HPDE6-E6E7 (cell line): Measurements from ENCODE around the gene RCAN2.

ENCODE experiments used
- DNase-seq: peaks from one replicate; pipeline ENCODE4 v3.0.0; 2011; ENCODE audit warnings: missing footprints; ENCODE audit errors: extremely low spot score

RCAN2 gene

GRCh38 chr6:46293641-46294316 lies 197.5 kb downstream of the RCAN2 start:
- DNase-seq = no peak

DNA sequence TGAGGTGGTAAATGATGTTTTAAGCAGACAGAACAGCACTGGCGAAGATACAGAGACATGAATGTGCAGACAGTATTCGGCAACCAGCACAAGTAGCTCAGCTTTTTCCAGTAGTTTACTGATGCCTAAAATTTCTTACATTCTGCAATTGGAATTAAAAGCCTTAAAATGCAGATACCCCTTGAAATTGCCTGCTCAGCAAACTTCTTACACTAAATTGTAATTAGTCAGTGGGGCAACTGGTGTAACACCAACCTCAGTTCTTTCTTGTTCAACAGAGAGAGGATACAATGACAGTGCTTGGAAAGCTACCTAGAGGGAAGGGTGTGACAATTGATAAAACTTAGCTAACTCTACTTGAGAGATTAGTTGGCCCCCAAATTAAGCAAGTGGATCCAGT lies 199.4 kb downstream of the RCAN2 start:
- no peak for DNase-seq

DNA sequence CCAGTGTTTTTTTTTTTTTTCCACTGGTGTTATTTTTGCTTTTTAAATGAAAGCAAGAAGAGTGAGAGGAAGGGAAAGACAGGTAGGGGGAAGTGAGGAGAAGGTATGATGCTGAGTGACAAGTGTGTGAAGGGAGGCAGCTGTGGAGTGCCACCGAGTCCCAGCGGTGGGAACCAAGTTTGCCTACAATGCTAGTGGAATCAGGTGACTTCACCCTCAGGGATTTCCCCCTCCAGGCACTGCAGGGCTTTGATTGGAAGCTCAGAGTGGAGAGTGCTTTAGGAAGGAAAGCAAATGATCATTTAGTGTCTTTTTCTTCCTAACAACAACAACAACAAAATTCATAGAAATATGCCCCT lies 200.0 kb downstream of the RCAN2 start:
- DNase-seq = no peak

- no peak for DNase-seq
Measured at GRCh38 chr6:46290421-46291274, 200.6 kb downstream of the RCAN2 start.

- no peak for DNase-seq
Measured at GRCh38 chr6:46289898-46290297, 201.4 kb downstream of the RCAN2 start.

DNA sequence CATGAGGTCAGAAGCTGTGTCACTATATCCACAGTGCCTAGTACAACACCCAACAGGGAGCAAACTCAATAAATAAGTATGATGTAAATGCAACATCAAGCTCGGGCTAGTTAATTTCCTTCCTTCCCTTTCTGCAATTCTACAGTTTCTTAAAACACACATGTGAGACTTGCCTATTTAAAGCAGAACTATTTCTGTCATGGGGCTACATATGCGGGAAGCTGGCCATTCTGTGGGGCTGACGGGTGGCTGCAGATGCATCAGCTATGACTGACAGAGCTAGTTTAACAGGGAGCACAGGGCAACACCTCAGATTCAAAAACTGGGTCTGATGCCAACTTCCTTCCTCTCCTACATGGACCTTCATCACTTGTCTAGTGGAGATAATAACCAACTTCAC lies 202.4 kb downstream of the RCAN2 start:
- no peak for DNase-seq

DNA sequence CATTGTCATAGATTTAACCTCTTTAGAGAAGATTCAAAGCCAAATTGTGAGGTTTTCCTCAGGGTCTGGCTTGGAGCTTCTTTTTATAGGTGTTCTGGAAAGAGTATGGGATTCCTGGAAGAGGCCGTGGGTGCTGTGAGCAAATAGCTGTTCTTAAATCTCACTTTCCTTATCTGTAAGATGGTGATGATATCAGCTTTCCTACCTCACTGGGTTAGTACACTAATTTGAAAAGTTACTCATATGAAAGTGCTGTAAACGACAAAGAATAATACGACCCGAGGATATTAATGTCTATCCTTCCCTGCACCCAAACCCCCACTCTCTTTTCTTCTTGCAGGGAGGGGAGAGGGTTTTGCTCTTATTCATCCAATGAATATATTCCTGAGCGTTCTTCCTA lies 203.6 kb downstream of the RCAN2 start:
- no peak for DNase-seq

GRCh38 chr6:46287043-46287442 lies 204.2 kb downstream of the RCAN2 start:
- no peak for DNase-seq

GRCh38 chr6:46284475-46284874 lies 206.8 kb downstream of the RCAN2 start:
- no peak for DNase-seq

GRCh38 chr6:46281110-46281509 lies 210.1 kb downstream of the RCAN2 start:
- no peak for DNase-seq

GRCh38 chr6:46279874-46280273 lies 211.4 kb downstream of the RCAN2 start:
- DNase-seq = no peak

DNA sequence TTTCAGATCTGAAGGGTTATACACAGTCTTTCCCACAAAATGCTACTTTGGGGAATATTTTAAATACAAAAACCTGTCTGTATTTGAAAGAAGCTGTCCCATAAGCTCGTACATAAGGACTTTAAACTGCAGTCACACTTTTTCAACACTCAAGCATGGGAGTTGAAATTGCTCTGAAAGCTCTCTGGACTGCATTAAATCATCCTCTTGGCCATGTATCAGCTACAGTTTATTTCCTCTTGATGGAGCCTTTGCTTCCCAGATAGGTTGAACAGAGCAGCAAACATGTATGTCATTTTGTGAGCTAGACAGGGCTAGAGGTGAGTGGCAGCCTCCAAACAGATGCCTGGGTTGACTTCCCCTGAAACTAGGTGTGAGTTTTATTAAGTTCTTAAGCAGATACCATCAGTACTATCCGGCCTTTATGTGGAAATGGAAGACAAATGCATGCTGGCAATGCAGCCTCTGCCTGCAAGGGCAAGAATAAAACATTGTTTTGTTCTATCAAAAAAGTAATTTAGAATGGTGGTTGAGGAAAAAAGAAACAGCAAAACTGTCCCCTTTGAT lies 214.6 kb downstream of the RCAN2 start:
- no peak for DNase-seq

DNA sequence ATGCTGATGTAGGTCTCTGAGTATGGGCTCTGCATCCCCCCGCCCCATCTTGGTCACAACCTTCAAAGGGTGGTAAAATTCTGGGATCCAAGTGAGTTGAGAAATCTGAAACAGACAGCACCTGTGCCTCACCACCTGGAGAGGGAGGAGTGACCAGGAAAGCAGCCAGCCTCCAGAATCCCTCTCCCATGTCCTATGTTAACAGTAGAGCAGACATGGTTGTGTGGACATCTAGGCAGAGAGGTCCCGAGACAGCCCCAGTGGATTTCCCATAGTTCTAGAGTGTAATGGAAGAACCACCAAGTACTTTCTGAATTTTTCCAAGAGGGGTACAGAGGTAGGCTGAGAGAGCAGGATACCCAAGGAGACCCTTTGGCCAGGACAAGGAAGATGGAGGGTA lies 216.7 kb downstream of the RCAN2 start:
- no peak for DNase-seq

- no peak for DNase-seq
Measured at GRCh38 chr6:46273911-46274310, 217.3 kb downstream of the RCAN2 start.

DNA sequence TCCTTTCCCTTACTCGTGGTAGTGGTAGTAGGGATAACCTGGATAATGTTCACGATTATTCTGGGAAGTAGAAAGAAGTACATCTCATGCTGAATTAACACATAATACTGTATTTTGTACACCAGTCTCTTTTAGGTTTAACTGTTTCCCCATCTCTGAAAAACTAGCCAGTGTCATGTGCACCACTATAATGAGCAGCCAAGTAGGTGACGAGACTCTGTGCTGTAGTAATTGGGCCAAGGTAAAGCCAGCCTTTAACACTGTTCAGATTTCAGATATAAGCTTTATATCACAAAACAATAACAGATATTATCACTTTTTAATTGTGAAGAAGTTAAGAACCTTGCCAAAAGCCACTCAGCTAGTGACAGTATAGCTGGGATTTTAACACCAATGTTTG lies 219.5 kb downstream of the RCAN2 start:
- no peak for DNase-seq

DNA sequence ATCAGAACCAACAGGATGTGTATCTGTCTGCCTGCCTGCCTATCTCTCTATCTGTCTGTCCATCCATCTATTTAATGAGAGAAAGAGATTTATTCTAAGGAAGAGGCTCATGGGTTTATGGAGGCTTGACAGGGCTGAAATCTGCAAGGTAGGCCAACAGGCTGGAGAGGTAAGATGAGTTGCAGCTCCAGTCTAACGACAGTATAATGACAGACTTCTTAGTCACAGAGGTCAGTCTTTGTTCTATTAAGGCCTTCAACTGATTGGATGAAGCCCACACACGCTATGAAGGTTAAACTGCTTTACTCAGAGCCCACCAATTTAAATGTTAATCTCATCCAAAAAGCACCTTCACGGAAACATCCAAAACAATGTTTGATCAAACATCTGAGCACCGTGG lies 220.1 kb downstream of the RCAN2 start:
- DNase-seq = no peak

GRCh38 chr6:46270336-46270735 lies 220.9 kb downstream of the RCAN2 start:
- no peak for DNase-seq

DNA sequence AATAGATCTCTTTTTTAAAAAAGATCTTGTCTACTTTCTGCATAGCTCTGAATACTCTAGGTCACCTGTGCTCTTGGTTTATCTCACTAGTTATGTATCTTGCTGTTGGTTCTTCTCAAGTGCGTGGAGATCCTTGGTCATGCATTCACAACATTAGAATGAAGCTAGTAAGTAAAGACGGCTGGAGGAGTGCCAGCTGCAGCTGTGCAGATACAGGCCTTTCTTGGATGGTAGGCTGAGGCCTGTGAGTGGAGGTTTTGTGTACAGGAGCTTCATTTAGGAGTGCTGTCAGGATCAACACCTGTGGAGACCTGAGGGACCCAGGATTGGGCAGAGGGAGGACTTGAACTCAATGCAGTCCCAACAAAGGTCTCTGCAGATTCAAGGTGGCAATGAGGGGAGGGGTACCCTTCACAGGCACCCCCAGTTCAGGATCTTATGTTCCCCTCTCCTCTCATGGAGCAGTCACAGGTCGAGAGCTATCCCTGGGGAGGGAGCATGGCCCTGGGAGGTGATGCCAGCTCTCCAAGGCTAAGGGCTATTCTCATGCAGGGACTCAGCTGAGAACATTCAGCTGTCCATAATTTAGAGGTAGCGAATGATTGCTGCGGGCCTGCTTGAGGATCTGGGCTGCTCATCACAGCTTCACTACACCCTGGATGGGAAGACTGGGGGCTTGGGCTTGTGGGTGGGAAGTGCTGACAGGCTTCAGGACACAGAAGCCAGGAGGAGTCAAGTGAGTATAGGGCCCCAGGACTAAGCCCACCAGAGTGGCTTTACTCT lies 221.6 kb downstream of the RCAN2 start:
- DNase-seq = no peak

DNA sequence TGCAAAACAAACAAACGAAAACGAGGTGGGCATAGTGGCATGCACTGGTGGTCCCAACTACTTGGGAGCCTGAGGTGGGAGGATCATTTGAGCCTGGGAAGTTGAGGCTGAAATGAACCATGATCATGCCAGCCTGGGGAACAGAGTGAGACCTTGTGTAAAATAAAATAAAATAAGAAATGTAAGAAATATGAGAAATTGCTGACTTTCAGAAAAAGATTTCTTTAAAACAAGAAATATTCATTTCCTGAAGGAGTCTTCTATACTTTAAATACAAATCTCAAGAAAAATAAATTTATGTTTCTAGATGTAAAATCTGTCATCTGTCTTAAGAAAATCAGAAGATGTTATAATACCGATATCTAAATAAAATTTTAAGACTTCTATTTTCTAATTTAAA lies 223.7 kb downstream of the RCAN2 start:
- no peak for DNase-seq

GRCh38 chr6:46265373-46265772 lies 225.9 kb downstream of the RCAN2 start:
- no peak for DNase-seq

DNA sequence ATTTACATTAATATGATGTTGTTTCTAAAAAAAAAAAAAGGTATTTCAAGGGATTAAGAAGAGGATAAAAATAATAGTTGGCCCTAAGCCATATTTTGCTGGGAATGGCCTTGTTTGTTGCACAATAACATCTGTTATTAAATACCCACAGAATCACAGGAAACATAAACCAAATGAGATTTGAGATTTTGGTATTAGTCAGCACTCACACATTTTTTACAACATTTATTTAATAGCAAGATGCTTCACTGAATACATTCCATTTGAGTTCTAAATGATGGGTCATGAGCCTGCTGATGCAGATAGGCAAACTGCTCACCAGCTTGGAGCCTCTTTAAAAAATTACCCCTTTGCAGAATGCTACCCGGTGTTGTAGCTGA lies 227.6 kb downstream of the RCAN2 start:
- no peak for DNase-seq

DNA sequence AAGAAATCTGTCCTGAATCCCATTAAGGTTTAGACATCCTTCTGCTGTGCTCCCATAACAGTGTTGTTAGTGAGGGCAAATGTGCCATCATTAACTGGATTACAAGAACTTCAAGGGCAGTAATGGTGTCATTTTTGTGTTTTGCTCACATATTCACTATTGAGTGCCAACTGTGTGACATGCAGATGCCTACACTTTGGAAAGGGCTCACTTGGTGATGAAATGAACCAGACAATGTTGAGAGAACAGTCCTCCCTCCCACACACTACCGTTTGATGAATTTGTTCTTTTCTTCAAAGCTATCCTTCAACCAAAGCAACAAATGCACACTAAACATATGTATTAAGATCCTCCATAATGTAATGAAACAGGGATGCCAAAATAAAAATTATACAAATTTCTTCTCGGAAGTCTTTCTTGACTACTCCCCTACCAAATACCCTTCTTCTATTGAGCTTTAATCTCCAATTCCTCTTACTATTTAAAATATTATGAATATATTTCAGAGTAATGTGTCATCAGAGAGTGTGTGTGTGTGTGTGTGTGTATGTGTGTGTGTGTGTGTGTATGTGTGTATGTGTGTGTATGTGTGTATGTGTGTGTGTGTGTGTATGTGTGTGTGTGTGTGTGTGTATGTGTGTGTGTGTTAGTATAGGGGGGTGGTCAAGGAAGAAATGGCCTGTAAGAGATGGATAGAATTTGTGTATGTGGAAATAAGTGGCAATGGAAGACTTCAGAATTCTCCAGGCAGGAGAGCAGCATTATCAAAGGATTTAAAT lies 228.1 kb downstream of the RCAN2 start:
- no peak for DNase-seq
